ENCODE data around the gene CFAP53.
"Not testable (repeated sequence)": the region's sequence is repeated elsewhere in the genome, so short reads cannot be mapped to it uniquely, and the experiment has no call there.

Gene CFAP53, protein sequence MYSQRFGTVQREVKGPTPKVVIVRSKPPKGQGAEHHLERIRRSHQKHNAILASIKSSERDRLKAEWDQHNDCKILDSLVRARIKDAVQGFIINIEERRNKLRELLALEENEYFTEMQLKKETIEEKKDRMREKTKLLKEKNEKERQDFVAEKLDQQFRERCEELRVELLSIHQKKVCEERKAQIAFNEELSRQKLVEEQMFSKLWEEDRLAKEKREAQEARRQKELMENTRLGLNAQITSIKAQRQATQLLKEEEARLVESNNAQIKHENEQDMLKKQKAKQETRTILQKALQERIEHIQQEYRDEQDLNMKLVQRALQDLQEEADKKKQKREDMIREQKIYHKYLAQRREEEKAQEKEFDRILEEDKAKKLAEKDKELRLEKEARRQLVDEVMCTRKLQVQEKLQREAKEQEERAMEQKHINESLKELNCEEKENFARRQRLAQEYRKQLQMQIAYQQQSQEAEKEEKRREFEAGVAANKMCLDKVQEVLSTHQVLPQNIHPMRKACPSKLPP

DNA sequence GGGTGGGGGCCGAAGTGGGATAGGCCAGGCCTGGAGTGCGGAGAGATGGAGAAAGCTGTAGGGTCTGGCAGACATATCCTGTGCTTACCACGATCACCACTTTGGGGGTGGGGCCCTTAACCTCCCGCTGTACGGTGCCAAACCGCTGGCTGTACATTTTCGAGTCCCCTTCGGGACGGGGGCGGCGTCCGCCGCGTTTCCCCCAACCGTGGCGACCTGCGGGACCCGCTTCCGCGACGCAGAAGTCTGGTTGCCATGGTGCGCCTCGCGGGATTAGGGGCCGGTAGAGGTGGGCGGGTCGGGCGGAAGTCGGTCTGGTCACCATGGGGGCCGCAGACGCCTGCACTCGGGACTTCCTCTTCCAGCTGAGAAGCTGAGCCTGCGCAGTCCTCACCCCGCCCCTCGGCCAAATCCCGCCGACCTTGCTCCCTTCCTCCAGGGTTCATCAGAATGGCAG, at the start of gene CFAP53:
Gene CFAP53, minus strand, starts transcription at position 248 of the 457 bp plus-strand sequence. Its CDS starts 91 bp downstream, at position 157.
- Mint-ChIP-seq H3K27ac (peak within 1 kb of the TSS; percentile 20), H3K4me3 (peak within 1 kb of the TSS; percentile 77), H3K27me3 (peaks cover 4% of the 10 kb centered on the region), H3K9me3 (no peaks in the 10 kb centered on the region), H3K36me3 (peaks cover 18% of the 10 kb centered on the region), H3K4me1 (peaks cover 29% of the 10 kb centered on the region)
- DNase-seq = peak; percentile 92
- CTCF ChIA-PET = interaction anchor here (0.7 to 3.1 kb wide), 3 partner anchors 16 to 91 kb away, joined by 3 to 15 read pairs (median 10); partner anchors contain the start of gene MBD1

DNA sequence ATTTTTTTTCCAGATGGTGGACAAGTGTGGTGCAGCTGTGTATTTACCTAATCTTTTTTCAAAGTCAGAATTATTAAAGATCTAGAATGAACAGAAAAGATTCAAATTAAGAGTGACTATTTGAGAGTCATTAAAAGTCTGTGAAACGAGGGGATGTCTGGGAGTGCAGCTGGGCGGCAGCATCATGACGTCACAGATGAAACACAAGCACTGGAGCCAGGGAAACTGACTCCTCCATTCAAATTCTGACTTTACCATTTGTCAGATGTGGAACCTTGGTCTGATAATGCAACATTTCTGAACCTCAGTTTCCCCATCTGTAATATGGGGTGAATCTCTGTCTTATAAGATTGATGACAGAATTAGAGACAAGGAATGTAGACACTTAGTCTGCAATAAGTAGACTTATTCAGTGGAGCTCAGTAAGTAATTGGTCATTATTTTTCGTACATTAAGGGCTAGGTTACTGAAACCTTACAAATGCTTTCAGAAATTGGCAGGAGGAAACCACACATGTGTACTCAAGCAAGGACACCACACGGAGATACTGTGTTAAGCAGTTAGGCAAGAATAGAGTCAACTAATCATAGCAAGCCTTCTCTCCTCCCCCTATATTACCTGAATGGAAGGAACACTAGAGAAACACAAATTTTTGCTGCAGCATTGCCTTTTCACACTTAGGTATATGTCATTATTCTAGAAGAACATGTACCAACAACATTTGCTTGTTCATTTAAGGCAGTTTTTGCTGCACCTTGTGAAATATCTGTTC, 49.0 kb upstream of the CFAP53 start:
- CTCF ChIA-PET = no interaction called here
- H3K4me3 Mint-ChIP-seq = no peak overlapping the region
- no peak overlapping the region for H3K27ac Mint-ChIP-seq
- H3K27me3 Mint-ChIP-seq = peaks cover 13% of the 10 kb centered on the region
- H3K36me3 Mint-ChIP-seq = no peaks in the 10 kb centered on the region
- DNase-seq = no peak
- H3K4me1 Mint-ChIP-seq = peaks cover 8% of the 10 kb centered on the region
- H3K9me3 Mint-ChIP-seq = no peaks in the 10 kb centered on the region

GRCh38 chr18:50313873-50314460, 47.7 kb upstream of the CFAP53 start:
- H3K4me3 Mint-ChIP-seq = no peak overlapping the region

DNA sequence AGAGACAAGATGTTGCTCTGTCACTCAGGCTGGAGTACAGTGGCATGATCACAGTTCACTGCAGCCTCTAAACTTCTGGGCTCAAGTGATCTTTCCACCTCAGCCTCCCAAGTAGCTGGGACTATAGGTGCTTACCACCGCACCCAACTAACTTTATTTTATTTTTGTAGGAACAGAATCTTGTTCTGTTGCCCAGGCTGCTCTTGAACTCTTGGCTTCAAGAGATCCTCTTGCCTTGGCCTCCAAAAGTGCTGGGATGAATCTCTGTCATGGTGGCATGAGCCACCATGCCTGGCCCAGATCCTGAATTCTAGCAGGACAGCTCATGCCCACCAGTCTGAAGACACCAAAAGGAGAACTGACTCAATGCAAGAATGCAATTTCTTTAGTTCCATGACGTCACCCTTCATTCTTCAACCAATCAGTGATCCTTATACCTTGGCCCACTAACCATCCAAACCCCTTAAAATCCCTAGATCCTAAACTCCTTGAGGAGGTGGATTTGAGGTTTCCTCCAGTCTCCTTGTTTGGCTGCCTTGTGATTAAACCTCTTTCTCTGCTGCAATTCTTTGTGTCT, 46.8 kb upstream of the CFAP53 start:
- Mint-ChIP-seq H3K36me3 (no peaks in the 10 kb centered on the region), H3K27me3 (peaks cover 18% of the 10 kb centered on the region), H3K9me3 (no peaks in the 10 kb centered on the region), H3K27ac (no peak overlapping the region), H3K4me1 (peaks cover 5% of the 10 kb centered on the region), H3K4me3 (no peak overlapping the region)
- DNase-seq = no peak
- CTCF ChIA-PET = no interaction called here

More at GRCh38 chr18:50313873-50314460, 47.7 kb upstream of the CFAP53 start:
- H3K27ac Mint-ChIP-seq = no peak overlapping the region
- no peak for DNase-seq
- CTCF ChIA-PET = interaction anchor here (1.0 kb wide), 1 partner anchor 43 kb away, joined by 3 read pairs; no protein-coding TSS in a partner anchor
- H3K9me3 Mint-ChIP-seq = no peaks in the 10 kb centered on the region
- no peaks in the 10 kb centered on the region for H3K4me1 Mint-ChIP-seq
- H3K27me3 Mint-ChIP-seq = peaks cover 13% of the 10 kb centered on the region
- no peaks in the 10 kb centered on the region for H3K36me3 Mint-ChIP-seq

- Mint-ChIP-seq H3K27ac (no peak overlapping the region), H3K4me1 (peaks cover 12% of the 10 kb centered on the region), H3K9me3 (no peaks in the 10 kb centered on the region), H3K4me3 (no peak overlapping the region), H3K36me3 (no peaks in the 10 kb centered on the region), H3K27me3 (peaks cover 22% of the 10 kb centered on the region)
- CTCF ChIA-PET = no interaction called here
- DNase-seq = no peak
Measured at GRCh38 chr18:50312296-50313030, 46.2 kb upstream of the CFAP53 start.

DNA sequence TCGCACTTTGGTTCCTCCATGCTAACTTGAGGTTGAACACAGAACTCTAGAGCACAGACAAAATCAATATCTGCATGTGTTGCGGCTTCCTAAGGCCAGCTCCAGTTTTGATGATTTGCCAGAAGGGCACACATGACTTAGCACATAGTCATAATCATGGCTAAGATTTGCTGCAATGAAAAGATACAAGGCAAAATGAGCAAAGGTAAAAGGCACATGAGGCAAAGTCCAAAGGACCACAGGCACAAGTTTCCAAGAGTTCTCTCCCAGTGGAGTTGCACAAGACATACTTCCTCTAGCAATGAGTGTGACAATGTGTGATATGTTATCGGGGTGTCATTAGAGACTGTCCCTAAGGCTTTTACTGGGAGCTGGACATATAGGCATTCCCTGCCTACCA, 45.4 kb upstream of the CFAP53 start:
- H3K36me3 Mint-ChIP-seq = no peaks in the 10 kb centered on the region
- no peak overlapping the region for H3K4me3 Mint-ChIP-seq
- no peaks in the 10 kb centered on the region for H3K9me3 Mint-ChIP-seq
- CTCF ChIA-PET = interaction anchor here (1.3 kb wide), 1 partner anchor 8 kb away, joined by 3 read pairs; no protein-coding TSS in a partner anchor
- H3K27ac Mint-ChIP-seq = no peak overlapping the region
- peaks cover 20% of the 10 kb centered on the region for H3K4me1 Mint-ChIP-seq
- DNase-seq = no peak
- peaks cover 29% of the 10 kb centered on the region for H3K27me3 Mint-ChIP-seq

GRCh38 chr18:50310080-50310479, 43.8 kb upstream of the CFAP53 start:
- Mint-ChIP-seq H3K36me3 (peaks cover 5% of the 10 kb centered on the region), H3K4me3 (no peak overlapping the region), H3K27ac (no peak overlapping the region), H3K9me3 (peaks cover 7% of the 10 kb centered on the region), H3K27me3 (peaks cover 29% of the 10 kb centered on the region), H3K4me1 (peaks cover 22% of the 10 kb centered on the region)
- CTCF ChIA-PET = interaction anchor here (1.0 kb wide), 1 partner anchor 12 kb away, joined by 3 read pairs; no protein-coding TSS in a partner anchor
- no peak for DNase-seq

GRCh38 chr18:50308851-50309250, 42.6 kb upstream of the CFAP53 start:
- peaks cover 22% of the 10 kb centered on the region for H3K4me1 Mint-ChIP-seq
- CTCF ChIA-PET = interaction anchor here (1.5 kb wide), 1 partner anchor 41 kb away, joined by 3 read pairs; no protein-coding TSS in a partner anchor

DNA sequence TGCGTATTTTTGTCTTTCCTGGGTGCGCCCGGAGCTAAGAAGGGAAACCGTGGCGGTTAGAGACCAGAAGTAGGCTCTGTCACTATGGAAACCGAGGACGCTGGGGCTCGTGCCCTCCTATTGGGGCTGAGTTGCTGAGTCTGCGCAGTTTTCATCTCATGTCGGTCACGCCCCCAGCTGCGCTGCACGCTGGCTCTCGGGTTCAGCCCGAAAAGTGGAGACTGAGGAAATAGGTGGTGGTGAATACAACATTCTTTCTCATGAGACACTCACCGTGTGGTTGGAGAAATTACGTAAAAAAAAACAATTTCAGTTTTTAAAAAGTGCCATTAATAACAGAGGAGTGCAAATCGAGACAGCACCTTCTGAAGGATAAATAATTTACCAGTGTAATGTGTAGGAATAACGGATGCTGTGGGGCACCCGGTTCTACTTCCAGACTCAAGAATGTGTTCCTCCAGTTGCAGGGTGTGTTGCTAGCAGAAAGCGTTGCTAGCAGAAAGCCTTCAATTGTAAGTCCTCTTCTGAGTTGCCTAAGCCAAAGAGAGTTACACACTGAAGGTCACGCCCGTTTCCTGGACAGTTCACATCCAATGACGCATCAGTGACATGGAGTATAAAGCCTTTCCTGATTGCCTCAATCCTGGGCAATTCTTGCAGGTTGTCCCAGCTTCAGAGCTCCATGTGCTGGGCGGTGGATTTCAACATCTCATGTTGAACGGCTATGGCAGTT, 41.6 kb upstream of the CFAP53 start:
- Mint-ChIP-seq H3K36me3 (peaks cover 5% of the 10 kb centered on the region), H3K27me3 (peaks cover 32% of the 10 kb centered on the region), H3K9me3 (peaks cover 8% of the 10 kb centered on the region), H3K4me3 (peak overlapping the region; percentile 70), H3K4me1 (peaks cover 22% of the 10 kb centered on the region), H3K27ac (peak overlapping the region; percentile 72)
- CTCF ChIA-PET = interaction anchor here (1.0 to 1.5 kb wide), 2 partner anchors 12 to 40 kb away, joined by 3 read pairs; no protein-coding TSS in a partner anchor
- peak; percentile 96 for DNase-seq

More at GRCh38 chr18:50308851-50309250, 42.6 kb upstream of the CFAP53 start:
- DNase-seq, H3K36me3 Mint-ChIP-seq, H3K4me3 Mint-ChIP-seq, H3K9me3 Mint-ChIP-seq, H3K27ac Mint-ChIP-seq: not testable (repeated sequence)
- H3K27me3 Mint-ChIP-seq = peaks cover 33% of the 10 kb centered on the region

GRCh38 chr18:50307400-50307737, 41.1 kb upstream of the CFAP53 start:
- H3K4me1 Mint-ChIP-seq = peaks cover 22% of the 10 kb centered on the region
- peak overlapping the region; percentile 72 for H3K27ac Mint-ChIP-seq
- peaks cover 8% of the 10 kb centered on the region for H3K9me3 Mint-ChIP-seq
- no peak for DNase-seq
- peaks cover 36% of the 10 kb centered on the region for H3K27me3 Mint-ChIP-seq
- H3K36me3 Mint-ChIP-seq = peaks cover 5% of the 10 kb centered on the region
- CTCF ChIA-PET = interaction anchor here (1.0 kb wide), 1 partner anchor 13 kb away, joined by 3 read pairs; no protein-coding TSS in a partner anchor
- H3K4me3 Mint-ChIP-seq = peak overlapping the region; percentile 70

- no peak for DNase-seq
- Mint-ChIP-seq H3K36me3 (peaks cover 5% of the 10 kb centered on the region), H3K4me1 (peaks cover 22% of the 10 kb centered on the region), H3K27ac (peak overlapping the region; percentile 72), H3K27me3 (peaks cover 38% of the 10 kb centered on the region), H3K9me3 (peaks cover 8% of the 10 kb centered on the region), H3K4me3 (peak overlapping the region; percentile 70)
- CTCF ChIA-PET = interaction anchor here (1.0 kb wide), 1 partner anchor 13 kb away, joined by 3 read pairs; no protein-coding TSS in a partner anchor
Measured at GRCh38 chr18:50306944-50307343, 40.6 kb upstream of the CFAP53 start.

- Mint-ChIP-seq H3K27ac (no peak overlapping the region), H3K9me3 (peaks cover 6% of the 10 kb centered on the region), H3K36me3 (peaks cover 11% of the 10 kb centered on the region), H3K4me3 (no peak overlapping the region), H3K27me3 (peaks cover 58% of the 10 kb centered on the region), H3K4me1 (peaks cover 19% of the 10 kb centered on the region)
- CTCF ChIA-PET = no interaction called here
- DNase-seq = no peak
Measured at GRCh38 chr18:50301074-50301473, 34.8 kb upstream of the CFAP53 start.
